Daoy (cell line): Measurements from ENCODE around the gene MGST2. TPM values are rescaled to one million over a fixed set of nuclear protein-coding genes. Genes with fewer than 3 reads are reported as not detected.

ENCODE experiments used
- DNase-seq: peaks from one replicate; pipeline ENCODE4 v3.0.0-alpha.2; 2015; ENCODE audit warnings: low read depth
- total RNA-seq: library from RNA; depleted of rRNA; stranded (reverse); fragments of >200 nt; shearing (Covaris generic); gene quantifications from 2 replicates; pipeline ENCODE4 v1.2.3, GENCODE V29; 2014

The MGST2 gene
- total RNA-seq, 1 experiment from 2014 or later: 23.2 TPM

DNA sequence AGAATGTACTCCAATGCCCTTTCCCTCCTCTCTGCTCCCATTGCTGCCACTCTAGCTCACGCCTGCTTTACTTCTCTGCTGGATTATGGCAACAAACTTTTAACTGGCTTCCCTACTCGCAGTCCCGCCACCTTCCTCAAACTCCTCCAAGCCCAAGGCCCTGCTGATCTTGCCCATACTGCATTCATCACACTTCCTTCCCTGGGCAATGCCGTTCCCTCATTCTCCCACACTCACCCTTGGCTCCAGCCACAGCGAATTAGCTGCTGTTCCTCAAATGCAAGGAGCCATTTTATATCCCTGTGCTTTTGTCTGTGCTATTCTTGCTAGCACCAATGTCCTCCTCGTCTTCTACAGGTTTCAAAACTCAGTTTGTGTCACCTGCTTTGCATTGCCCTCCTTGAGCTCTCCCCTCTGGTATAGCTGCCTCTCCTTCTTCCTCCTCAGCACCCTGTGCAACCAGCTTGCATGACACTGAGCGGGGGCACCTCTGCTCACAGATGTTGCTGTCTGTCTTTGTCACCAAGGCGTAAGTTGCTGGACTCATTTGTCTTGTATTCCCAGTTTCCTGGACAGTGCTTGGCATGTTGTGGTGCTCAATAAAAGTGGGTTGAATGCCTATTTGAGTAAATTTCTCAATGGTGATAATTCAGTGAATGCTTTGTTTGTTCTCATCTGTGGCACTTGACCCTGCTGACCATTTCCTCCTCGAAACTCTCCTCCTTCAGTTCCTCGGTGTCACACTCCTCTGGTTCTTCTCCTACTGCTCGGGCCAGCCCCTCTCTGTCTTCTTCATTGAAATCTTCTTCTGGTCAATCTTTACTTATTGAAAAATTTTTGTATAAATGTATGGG lies 22.4 kb upstream of the MGST2 start:
- DNase-seq: no peak

DNA sequence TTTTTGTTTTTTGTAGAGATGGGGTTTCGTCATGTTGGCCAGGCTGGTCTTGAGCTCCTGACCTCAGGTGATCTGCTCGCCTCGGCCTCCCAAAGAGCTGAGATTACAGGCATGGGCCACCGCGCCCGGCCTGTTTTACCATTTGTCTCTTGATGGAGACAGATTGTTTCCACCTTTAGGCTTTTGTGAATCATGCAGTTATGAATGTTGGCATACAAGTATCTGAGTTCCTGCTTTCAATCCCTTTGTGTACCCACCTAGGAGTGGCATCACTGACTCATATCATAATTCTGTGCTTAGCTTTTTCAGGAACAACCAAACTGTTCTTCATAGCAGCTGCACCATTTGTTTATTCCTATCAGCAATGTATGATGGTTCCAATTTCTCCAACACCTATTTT lies 20.2 kb upstream of the MGST2 start:
- no peak for DNase-seq

DNA sequence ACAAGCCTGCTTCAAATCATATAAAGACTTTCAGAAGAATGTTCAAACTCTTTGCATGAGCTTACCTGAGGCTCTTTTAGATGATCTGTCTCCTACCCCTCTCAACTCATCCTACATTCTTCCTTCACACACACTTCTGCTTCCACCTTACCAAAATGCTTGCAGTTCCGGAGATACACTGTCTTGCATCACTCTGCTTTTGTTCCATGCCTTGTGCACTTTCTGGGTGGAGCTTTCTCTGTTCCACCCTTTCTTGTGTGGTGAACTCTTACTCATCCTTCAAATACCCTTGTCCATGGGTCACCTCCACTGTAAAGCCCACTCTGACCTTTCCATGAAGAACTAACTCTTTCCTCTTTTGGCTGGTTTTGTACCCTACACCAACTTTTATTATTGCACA lies 18.4 kb upstream of the MGST2 start:
- DNase-seq: no peak

DNA sequence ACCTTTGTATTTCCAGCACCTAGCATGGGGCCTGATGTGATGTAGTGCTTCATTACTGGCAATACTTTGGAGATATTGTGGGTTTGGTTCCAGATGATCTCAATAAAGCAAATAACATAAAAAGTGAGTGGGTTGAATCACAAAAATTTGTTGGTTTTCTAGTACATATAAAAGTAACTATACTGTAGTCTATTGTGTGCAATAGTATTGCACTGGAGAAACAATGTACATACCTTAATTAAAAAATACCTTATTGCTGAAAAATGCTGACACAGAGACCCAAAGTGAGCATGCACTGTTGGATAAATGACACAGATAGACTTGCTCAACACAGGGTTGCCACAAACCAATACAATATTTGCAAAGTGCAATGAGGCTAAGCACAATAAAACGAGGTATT lies 17.7 kb upstream of the MGST2 start:
- DNase-seq: no peak

DNA sequence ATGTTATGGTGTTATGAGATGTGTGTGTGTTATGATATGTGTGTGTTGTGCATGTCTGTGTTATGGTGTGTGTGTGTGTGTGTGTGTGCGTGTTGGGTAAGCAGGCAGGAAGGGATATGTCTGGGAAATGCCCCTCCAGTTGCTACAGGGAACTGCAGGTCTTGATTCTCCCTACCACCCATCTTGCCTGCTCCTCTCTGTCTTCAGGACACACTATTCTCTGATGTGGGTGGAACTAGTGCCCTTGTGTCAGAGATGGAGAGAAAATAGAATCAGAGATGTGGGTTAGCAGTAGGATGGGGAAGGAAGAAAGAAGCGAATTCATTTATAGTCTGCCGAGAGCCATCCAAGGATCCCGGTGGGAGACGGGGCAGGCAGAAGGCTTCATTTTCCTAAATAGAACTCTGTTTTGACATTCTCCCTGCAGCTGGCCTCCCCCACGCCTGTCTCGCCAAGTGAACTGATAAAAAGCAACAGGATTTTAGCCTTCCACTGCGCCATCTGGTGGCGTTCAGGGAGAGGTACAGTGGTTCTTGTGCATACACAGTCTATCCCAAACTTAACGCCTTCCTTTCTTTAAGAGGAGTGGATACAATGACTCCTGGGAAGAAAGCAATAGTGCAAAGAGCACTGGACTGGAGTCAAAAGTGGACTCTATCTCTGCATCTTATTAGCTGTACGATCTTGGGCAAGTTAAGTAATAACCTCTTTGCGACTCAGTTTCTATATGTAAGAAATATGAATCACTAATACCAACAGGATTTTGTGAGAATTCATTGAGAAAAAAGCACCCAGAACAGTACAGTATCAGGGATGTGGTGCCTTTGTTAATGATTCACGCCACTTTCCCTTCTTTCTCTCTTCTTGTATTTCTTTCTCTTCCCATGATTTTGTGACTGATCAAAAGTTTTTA lies 14.1 kb upstream of the MGST2 start:
- peak; percentile 63 for DNase-seq

DNA sequence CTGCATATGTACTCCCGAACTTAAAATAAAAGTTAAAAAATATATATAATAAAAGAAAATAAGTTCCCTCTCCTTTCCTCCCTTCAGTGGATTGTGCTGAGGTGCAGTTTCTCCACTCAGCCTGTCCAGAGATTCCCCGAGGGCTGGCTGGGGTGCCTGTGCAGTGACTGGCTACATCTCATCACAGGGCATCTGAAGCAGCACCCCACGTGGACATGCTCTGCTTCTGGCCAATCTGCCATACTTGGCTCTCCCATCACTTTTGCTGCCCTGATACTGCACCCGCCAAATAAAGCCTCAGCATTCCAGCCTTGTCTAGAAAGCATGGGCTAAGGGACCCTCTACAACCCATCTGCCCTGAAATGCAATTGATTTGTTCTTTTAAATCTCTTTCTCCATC lies 11.1 kb upstream of the MGST2 start:
- DNase-seq: no peak

DNA sequence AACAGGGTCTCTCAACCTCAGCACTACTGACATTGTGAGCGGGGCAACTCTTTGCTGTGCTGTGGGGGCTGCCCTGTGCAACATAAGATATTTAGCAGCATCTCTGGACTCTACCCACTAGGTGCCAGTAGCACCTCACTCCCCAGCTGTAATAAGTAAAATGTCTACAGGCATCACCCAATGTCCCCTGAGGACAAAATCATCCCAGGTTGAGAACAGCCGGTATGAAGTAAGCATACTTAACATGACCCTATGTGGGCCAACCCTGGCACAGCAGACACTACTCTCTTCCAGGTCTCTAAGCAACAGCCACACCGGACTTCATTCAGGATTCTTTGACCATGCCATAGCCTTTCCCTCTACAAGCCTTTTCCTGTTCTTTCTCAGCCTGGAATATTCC lies 10.5 kb upstream of the MGST2 start:
- peak; percentile 7 for DNase-seq

DNA sequence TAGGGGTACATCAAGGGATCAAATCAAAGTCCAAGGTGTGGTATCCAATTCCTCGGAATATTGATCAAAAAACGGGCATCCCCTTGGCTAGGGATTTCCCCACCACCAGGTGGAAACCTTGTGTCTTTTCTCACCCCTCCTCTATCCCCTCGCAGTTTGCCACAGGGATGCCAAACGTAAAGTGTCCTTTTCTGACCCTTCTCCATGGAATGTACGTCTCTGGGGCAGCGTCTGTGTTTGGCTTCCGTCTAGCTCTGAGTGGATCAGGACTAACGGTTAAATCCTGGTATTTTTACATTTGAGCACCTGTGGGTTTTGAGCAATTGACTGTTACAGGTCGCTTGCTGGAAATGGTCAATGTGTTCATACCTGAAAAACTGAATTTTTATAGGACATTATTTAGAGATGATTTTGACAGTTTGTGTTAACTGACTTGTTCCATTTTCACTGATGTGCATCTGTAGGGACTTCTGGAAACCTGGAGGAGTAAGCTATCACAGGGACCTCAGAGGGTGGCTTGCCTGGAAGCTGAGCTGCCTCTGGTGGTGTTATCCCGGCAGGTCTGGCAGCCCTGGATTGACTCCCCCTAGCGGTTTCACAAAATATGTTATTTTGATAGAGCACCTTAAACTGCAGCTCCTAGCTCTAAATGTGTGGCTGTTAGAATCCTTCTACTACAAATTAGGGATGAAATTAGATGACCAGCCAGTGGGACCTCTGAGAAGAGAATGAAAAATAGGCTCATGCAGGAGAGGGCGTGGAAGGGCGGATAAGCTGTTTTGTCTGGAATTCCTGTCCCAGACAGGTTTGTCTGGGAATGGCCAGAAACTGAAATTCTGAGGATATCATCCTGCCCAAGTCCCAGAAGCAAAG lies 8.8 kb upstream of the MGST2 start:
- peak; percentile 55 for DNase-seq

DNA sequence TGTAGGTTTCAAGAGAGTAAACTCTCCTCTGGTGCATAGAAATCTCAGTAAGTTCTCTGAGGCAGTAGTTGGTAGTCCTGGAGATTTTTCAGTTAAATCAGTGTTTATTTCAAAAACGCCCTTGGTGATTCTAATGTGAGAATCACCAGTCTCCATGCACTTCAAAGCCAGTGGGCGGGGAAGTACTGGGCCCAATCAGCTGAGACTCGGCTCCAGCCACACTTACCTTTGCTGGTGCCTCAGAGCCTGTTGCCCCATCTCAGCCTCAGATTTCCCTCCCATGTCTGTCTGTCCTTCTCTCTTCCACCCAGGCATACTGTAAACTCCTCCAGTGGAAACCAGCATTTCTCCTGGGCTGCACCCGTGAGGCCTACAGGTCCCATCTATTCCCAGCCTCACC lies 7.4 kb upstream of the MGST2 start:
- DNase-seq: no peak

DNA sequence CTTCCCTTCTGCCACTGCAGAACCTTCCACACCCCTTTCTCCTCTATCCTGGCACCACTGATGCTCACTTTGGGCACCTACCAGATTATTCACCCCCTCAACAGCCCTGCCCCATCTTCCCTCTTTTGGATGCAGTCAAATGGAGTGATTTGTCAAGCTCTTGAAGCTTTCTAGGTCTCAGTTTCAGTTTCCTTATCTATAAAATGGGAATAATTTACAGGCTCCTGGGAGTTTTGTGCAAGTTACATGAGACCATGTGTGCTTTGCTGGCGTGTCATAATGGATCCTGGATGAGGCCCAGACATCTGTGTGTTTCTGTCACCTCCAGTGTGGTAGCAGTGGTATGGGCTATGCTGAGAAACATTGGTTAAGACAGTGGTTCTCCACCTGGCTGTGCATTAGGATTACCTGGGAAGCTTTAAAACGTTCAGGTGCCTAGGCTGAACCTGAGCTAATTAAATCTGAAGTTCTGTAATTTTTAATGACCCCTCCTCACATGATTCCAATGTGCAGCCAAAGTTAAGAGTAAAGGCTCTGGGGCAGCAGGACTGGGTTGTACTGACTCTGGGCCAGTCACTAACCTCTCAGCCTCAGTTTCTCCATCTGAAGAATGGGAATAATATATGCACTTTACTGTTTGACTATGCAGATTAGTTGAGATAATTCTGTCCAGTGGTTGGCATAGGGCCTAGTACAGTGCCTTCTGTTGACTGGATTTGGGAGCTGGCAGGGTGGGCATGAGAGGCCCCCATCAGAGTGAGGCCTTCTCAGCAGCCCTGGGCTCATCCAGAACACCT lies 6.8 kb upstream of the MGST2 start:
- DNase-seq: no peak

DNA sequence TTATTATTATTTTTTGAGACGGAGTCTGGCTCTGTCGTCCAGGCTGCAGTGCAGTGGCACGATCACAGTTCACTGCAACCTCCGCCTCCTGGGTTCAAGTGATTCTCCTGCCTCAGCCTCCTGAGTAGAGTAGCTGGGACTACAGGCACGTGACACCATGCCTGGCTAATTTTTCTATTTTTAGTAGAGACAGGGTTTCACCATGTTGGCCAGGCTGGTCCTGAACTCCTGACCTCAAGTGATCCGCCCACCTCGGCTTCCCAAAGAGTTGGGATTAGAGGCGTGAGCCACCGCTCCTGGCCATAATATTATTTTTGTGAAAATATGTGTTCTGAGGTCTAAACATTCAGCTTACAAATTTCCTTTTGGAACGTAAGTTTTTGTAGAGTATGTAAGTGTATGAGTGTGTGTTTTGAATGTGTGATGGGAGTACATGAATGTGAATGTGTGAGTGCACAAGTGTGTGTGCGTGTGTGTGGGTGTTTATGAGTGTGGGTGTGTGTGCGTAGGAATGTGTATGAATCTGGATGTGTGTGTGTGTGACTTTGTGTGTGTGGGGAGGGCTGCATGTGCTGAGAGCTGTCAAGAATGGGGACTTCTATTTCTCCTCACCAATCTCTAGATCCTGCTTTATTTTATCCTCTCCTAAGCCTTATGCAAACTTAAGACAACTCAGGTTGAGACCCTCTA lies 5.7 kb upstream of the MGST2 start:
- no peak for DNase-seq

DNA sequence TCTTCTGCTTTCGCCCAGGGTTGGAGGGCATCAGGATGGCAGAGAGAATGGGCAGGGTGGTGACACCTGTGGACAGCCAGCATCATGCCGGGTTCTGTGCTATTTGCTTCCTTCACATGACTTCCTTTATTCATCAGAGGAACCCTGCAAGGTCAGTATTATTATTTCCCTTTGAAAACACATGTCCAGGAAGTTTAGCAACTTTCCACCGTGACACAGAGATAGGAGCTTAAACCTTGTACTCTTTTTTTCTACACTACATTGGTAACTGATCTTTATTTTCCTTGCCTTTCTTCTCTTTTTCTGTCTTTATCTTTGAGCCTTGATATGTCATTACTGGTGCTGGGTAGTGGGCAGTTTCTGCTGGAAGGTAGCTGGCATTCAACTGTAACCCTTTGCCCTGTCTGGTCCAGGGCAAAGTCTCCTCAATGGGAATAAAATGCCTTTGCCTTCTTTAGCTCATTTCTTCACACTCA lies 5.0 kb upstream of the MGST2 start:
- no peak for DNase-seq

DNA sequence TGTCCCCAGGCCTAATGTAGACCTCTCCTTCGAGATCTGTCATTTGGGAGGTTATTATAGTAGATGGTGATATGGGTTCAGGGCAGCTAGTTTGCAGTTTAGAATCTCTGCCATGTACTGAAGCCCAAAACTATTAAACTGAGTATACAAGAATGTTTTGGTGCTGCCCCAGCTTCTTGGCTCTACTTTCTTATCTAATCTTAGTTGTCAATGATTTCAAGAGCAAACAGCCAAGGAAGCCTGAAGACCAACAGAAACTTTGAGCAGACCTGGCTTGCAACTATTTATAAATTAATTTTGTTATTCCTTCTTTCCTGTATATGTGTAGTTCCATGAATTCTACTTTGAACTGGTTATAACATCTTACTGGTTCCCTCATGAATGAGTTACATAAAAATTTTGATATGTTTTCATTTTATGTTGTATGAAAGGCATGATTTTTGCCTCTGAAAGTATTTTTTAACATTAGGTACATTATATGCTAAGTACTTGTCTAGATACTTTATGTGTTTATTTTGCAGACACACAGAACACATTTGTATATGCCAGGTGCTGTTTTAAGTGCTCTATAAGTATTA lies 2.0 kb upstream of the MGST2 start:
- DNase-seq: no peak

DNA sequence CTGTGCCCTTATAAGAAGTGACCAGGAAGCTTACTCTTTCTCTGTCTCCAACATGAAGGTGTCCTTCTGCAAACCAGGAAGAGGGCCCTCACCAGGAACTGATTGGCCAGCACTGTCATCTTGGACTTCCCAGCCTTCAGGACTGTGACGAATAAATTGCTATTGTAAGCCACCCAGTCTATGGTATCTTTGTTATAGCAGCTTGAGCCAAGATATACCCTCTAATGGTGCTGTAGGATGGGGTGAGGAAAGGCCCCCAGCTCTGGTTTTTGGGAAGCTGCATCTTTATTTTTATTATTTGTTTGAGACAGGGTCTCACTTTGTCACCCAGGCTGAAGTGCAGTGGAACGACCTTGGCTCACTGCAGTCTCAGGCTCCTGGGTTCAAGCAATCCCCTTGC lies 1.2 kb upstream of the MGST2 start:
- DNase-seq: no peak

DNA sequence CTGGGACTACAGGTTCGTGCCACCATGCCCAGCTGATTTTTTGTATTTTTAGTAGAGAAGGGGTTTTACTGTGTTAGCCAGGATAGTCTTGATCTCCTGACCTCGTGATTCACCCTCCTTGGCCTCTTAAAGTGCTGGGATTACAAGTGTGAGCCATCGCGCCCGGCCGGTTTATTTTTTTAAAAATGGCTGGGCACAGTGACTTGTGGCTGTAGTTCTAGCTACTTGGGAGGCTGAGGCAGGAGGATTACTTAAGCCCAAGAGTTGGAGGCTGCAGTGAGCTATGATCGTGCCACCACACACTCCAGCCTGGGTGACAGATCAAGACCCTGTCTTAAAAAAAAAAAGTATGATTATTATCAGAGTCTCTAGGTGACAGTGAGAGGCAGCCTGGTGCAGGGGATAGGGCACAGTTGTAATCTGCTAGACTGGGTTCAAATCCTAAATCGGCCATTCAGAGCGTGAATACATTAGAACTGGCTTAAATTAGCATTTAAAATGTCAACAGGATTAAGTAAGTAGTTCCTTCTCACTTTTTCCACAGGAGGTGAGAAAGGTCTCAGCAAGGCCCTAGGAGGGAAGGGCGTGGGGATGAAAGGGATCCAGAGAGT lies 435 bp upstream of the MGST2 start:
- no peak for DNase-seq

DNA sequence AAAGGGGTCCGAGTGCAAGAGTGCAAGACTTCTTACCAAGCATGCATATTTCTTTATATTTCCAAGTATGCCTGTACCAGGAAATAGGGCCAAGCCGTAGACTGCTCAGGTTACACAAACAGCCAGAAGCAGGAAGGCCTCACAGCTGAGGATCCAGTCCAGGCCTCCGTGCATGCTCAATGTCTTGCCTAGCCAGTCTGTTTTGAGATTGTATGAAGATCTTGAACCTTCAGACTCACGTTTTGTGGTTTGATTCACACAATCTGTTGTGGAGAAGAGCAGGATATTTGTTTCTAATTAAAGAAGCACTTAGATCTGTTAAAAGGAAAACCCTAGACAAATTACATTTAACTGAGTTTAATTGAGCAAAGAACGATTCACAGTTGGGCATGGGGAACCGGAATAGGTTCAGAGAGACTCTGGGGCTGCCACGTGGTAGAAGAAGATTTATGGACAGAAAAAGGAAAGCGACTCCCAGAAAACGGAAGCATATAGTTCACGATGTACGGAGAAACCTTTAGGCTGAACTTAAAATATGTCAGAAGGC lies 1.2 kb downstream of the MGST2 start:
- DNase-seq: peak; percentile 57

DNA sequence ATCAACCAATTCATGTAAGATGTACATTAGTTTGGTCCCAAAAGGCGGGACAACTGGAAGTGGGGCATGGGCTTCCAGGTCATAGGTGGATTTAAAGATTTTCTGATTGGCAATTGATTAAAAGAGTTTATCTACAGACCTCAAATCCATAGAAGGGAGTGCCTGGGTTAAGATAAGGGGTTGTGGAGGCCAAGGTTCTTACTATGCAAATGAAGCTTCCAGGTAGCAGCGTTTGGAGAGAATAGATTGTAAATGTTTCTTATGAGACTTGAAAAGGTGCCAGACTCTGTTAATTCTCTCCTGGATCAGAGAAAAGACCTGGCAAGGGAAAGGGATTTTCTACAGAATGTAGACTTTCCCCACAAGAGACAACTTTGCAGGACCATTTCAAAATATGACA lies 2.4 kb downstream of the MGST2 start:
- DNase-seq: no peak

DNA sequence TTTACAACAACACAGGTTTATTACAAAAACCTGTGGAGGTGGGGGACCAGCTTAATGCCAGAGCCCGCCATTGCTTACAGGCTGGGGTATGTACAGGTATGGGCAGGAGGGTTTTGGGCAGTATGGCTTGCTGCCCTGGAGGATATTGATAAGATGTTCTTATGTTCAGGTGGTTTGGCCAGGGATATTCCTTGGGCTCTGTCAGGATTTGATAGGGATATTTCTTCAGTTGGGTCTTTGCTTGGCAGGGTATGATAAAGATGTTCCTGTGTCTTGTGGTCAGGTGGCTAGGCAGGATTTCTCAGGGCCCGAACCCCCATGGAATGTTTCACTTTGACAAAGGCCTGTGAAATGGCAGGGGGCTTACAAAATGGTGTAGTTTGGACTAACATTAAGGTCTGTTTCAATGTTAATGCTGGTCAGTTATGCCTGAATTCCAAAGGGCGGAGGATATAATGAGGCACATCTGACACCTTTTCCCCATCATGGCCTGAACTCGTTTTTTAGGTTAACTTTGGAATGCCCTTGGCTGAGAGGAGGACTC lies 3.1 kb downstream of the MGST2 start:
- DNase-seq: no peak

DNA sequence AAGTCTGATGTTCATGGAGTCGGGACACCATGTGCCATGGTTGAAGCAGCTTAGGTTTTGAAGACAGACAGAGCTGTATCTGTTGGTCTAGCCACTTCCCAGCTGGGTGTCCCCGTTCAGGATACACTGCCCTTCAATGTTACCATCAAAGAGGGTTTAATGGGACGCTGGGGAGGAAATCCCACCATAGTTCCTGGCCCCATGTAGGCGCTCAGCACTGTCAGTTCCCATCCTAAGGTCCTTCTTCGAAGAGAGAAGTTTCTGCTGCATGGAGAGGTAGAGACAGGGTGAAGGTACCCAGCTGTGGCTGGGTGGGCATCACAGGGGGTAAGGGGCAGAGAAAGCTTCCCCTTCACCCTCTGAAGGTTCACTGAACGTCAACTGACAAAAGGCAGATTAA lies 3.7 kb downstream of the MGST2 start:
- no peak for DNase-seq
